ENCODE data around the gene TIFAB.

The TIFAB gene

DNA sequence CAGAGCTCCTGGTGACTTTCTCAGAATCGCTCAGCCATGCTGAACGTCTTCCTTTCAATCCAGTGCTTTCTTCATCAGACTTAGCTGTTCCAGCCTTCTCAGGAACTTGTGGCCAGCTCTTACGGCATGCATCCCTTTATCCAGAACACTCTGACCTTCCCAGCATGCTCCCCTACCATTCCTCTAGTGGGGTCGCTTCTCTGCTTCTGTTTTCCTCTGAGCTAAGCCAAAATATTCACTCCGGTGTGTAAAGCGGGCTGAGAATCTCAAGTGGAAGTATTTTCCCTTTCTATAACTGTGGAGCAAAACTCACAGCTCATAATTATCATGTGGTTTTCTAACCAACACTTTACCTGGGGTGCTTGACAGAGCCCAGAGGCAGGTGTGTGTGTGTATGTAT is 11.2 kb downstream of the TIFAB start:
- no peak for TF ChIP-seq CTCF (IDR thresholded peaks at IDR 0.05; ENCODE audit: control insufficient read depth, insufficient read depth, low read depth, low read length, missing control alignments)
- no peak for DNase-seq (ENCODE audit: low read depth)
- no peak overlapping the region for H3K4me3 ChIP-seq (ENCODE audit: control insufficient read depth, low read depth, low read length)

- no peak overlapping the region for H3K4me3 ChIP-seq (ENCODE audit: control insufficient read depth, low read depth, low read length)
- TF ChIP-seq CTCF (IDR thresholded peaks at IDR 0.05; ENCODE audit: control insufficient read depth, insufficient read depth, low read depth, low read length, missing control alignments): no peak
- DNase-seq (ENCODE audit: low read depth): no peak
Measured at GRCh38 chr5:135439231-135440205, 12.6 kb downstream of the TIFAB start.

GRCh38 chr5:135438636-135439221 is 13.4 kb downstream of the TIFAB start:
- H3K4me3 ChIP-seq (ENCODE audit: control insufficient read depth, low read depth, low read length): no peak overlapping the region
- TF ChIP-seq CTCF (IDR thresholded peaks at IDR 0.05; ENCODE audit: control insufficient read depth, insufficient read depth, low read depth, low read length, missing control alignments): no peak
- no peak for DNase-seq (ENCODE audit: low read depth)

DNA sequence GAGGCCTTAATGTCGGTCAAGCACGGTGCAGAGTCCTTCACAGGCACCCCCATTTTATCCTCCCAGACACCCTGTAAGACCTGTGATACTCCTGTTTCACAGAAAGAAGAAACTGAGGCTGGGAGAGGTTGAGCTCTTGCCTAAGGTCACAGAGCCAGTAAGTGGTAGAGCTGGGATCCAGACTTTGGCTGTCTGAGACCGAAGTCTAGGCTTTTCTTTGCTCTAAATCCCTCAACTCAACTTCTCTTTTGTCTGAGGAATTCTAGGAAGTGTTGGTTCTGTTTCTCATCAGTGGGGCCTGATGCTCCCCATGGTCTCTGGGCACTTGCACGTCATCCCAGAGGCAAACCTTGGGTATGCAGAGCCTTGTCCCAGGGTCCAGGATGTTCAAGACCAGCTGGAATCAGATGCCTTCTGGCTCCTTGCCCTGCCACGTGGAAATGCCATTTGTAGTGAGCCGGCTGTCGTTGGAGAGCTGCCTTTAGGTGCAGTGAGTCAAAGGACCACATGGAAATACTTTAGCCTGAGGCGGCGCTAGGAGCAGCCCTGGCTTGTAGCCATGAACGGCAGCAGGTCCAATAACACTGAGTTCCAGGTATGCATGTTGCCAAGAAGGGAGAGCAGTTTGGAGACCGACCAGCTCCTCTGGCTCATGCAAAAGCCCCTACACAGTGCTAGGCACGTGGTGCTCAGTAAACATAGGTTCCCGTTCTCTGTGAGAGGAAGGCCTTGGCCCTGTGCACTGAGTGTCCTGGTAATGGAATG is 14.2 kb downstream of the TIFAB start:
- DNase-seq (ENCODE audit: low read depth): peak; percentile 85
- H3K4me3 ChIP-seq (ENCODE audit: control insufficient read depth, low read depth, low read length): no peak overlapping the region
- TF ChIP-seq CTCF (IDR thresholded peaks at IDR 0.05; ENCODE audit: control insufficient read depth, insufficient read depth, low read depth, low read length, missing control alignments): no peak

- no peak for DNase-seq (ENCODE audit: low read depth)
- TF ChIP-seq CTCF (IDR thresholded peaks at IDR 0.05; ENCODE audit: control insufficient read depth, insufficient read depth, low read depth, low read length, missing control alignments): no peak
- H3K4me3 ChIP-seq (ENCODE audit: control insufficient read depth, low read depth, low read length): no peak overlapping the region
Measured at GRCh38 chr5:135437422-135437795, 14.7 kb downstream of the TIFAB start.

DNA sequence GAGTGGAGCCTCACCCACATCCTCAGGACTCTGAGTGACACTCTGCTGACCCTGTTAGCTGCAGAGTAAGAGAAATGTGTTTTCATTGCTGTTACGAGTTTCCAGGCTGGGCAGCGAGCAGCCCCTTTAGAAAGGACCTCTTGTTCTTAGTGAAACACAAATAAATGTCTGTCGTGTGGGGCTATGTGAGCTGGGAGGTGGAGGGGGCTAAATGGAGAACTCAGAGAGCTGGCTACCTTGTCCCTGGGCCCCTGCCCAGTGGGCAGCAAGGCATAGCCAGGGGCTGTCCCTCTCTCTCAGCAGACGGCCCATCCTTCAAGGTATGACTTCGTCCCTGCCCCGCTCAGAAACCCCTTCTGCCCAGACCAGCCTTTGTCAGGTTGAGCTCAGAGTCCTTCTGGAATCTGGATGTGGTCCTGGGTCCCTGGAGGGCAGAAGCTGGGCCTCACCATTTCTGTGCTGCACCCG is 15.2 kb downstream of the TIFAB start:
- H3K4me3 ChIP-seq (ENCODE audit: control insufficient read depth, low read depth, low read length): no peak overlapping the region
- DNase-seq (ENCODE audit: low read depth): no peak
- no peak for TF ChIP-seq CTCF (IDR thresholded peaks at IDR 0.05; ENCODE audit: control insufficient read depth, insufficient read depth, low read depth, low read length, missing control alignments)

All from AG09309 (cell line).